Keratinocyte (primary cell): Measurements from ENCODE around the gene MTHFD2. TPM values are rescaled to one million over a fixed set of nuclear protein-coding genes. Genes with fewer than 3 reads are reported as not detected.
"Not testable (repeated sequence)": the region's sequence is repeated elsewhere in the genome, so short reads cannot be mapped to it uniquely, and the experiment has no call there.

Source experiments
- DNase-seq: peaks from one replicate; pipeline ENCODE4 v3.0.0-alpha.2; 2011; ENCODE audit warnings: low read depth, missing footprints, low spot score
- FAIRE-seq: peaks from 2 replicates; lab custom pipeline; 2011; peaks lifted over from hg19 to GRCh38; lab: Jason Lieb, UNC
- H2AFZ ChIP-seq: 2 replicates; pipeline ENCODE4 v1.6.0; 2012; ENCODE audit warnings: low read length, control low read depth, inconsistent platforms; ENCODE audit not compliant: control insufficient read depth
- H3K27ac ChIP-seq: 2 replicates; pipeline ENCODE4 v1.5.1; 2011; ENCODE audit warnings: low read length; ENCODE audit not compliant: control insufficient read depth, insufficient read depth
- H3K27me3 ChIP-seq: 3 replicates; pipeline ENCODE4 v1.6.0; 2011; ENCODE audit warnings: low read length; ENCODE audit not compliant: control insufficient read depth, insufficient read depth; ENCODE audit errors: extremely low read depth
- H3K36me3 ChIP-seq, 2 experiments: 2 replicates in 1 of 2; 3 replicates in 1 of 2; pipeline ENCODE4 v1.5.1; 2011; ENCODE audit warnings: low read length in 2 of 2, mild to moderate bottlenecking in 1 of 2; ENCODE audit not compliant: control insufficient read depth in 2 of 2, insufficient read depth in 2 of 2; ENCODE audit errors: extremely low read depth in 1 of 2
- H3K4me1 ChIP-seq: 3 replicates; pipeline ENCODE4 v1.5.1; 2011; ENCODE audit warnings: low read length; ENCODE audit not compliant: control insufficient read depth, insufficient read depth; ENCODE audit errors: extremely low read depth
- H3K4me2 ChIP-seq: 3 replicates; pipeline ENCODE4 v1.6.0; 2011; ENCODE audit warnings: low read depth, low read length; ENCODE audit not compliant: control insufficient read depth, insufficient read depth; ENCODE audit errors: extremely low read depth
- H3K4me3 ChIP-seq, 3 experiments: fragments of 200-600 bp in 1 of 3; sonication (generic) in 1 of 3; 2 replicates in 2 of 3; 3 replicates in 1 of 3; pipeline ENCODE4 v1.5.1; 2011 to 2016; ENCODE audit warnings: low read length in 3 of 3, mild to moderate bottlenecking in 3 of 3, control low read depth in 2 of 3, inconsistent platforms in 1 of 3, low read depth in 1 of 3, mixed read lengths in 1 of 3, mixed run types in 1 of 3, moderate library complexity in 1 of 3; ENCODE audit not compliant: control insufficient read depth in 2 of 3, insufficient read depth in 2 of 3; ENCODE audit errors: extremely low read depth in 1 of 3
- H3K79me2 ChIP-seq: 2 replicates; pipeline ENCODE4 v1.6.0; 2012; ENCODE audit warnings: low read length; ENCODE audit not compliant: control insufficient read depth, insufficient read depth
- H3K9ac ChIP-seq: 3 replicates; pipeline ENCODE4 v1.6.0; 2011; ENCODE audit warnings: low read length; ENCODE audit not compliant: control insufficient read depth, insufficient read depth; ENCODE audit errors: extremely low read depth
- H3K9me1 ChIP-seq: 3 replicates; pipeline ENCODE4 v1.6.0; 2011; ENCODE audit warnings: low read length; ENCODE audit not compliant: control insufficient read depth, insufficient read depth; ENCODE audit errors: extremely low read depth
- H3K9me3 ChIP-seq: 2 replicates; pipeline ENCODE4 v1.5.1; 2012; ENCODE audit warnings: low read depth, low read length; ENCODE audit not compliant: control insufficient read depth
- H4K20me1 ChIP-seq: 3 replicates; pipeline ENCODE4 v1.6.0; 2011; ENCODE audit warnings: low read length; ENCODE audit not compliant: control insufficient read depth, insufficient read depth; ENCODE audit errors: extremely low read depth
- CTCF ChIP-seq, 3 experiments: IDR thresholded peaks in 1 of 3; conservative IDR thresholded peaks in 1 of 3; optimal IDR thresholded peaks in 1 of 3; 2 replicates in 2 of 3; 3 replicates in 1 of 3; pipeline versions ENCODE3 to v1.5.1; 2011; ENCODE audit warnings: low read length in 3 of 3, mild to moderate bottlenecking in 3 of 3, moderate library complexity in 2 of 3, control low read depth in 1 of 3, inconsistent platforms in 1 of 3; ENCODE audit not compliant: insufficient read depth in 2 of 3; ENCODE audit errors: extremely low read depth in 1 of 3
- EZH2 ChIP-seq: IDR thresholded peaks from one replicate; pipeline ENCODE4 v1.6.1; 2012; ENCODE audit warnings: inconsistent platforms, mild to moderate bottlenecking, low read length, moderate library complexity
- dilution Hi-C: fragments of 300-500 bp; cut with MboI; formaldehyde crosslinking; loops from one replicate; pipeline ENCODE4 v1.7.0; 2020; ENCODE audit warnings: low sequenced_read_pairs; ENCODE audit not compliant: extremely low pct_ligation_motif_present
- polyA plus RNA-seq, 5 experiments: library from polyadenylated mRNA; depleted of rRNA in 3 of 5; stranded (reverse) in 3 of 5; stranded (forward) in 1 of 5; unstranded in 1 of 5; fragments of >200 nt; gene quantifications; 1 replicate in 1 of 5; 2 replicates in 3 of 5; 3 replicates in 1 of 5; pipeline versions ENCODE4 v1.2.1 to v1.2.3, GENCODE V29; 2011 to 2012; ENCODE audit warnings: missing spikeins in 2 of 5, low read depth in 1 of 5, low replicate concordance in 1 of 5

MTHFD2 gene
- polyA plus RNA-seq, 1 donor (not counting 4 experiments of a cell fraction or from before 2014, with no cell fraction given), result 114 TPM

GRCh38 chr2:74227646-74228045, 29.2 kb downstream of the MTHFD2 start:
- Histone ChIP-seq H2AFZ (no peak overlapping the region), H3K27ac (no peak overlapping the region), H3K9me1 (no peaks in the 10 kb centered on the region), H3K36me3 (no peaks in the 10 kb centered on the region), H3K4me2 (no peak overlapping the region), H3K4me3 (no peak overlapping the region), H3K9me3 (no peaks in the 10 kb centered on the region), H3K79me2 (no peaks in the 10 kb centered on the region), H3K27me3 (peaks cover 7% of the 10 kb centered on the region), H3K4me1 (peaks cover 18% of the 10 kb centered on the region), H3K9ac (no peak overlapping the region), H4K20me1 (peaks cover 3% of the 10 kb centered on the region)
- no peak for DNase-seq
- no peak for FAIRE-seq
- dilution Hi-C loops, result no loop called here
- TF ChIP-seq EZH2 (no peak), CTCF (optimal IDR thresholded peaks at IDR 0.05 in 1 of 3, IDR thresholded peaks at IDR 0.05 in 1 of 3, conservative IDR thresholded peaks at IDR 0.05 in 1 of 3; ENCODE audit: extremely low read depth in 1 of 3, insufficient read depth in 2 of 3, low read length in 3 of 3) (no peak)

- Histone ChIP-seq H3K4me2 (no peak overlapping the region), H3K27ac (no peak overlapping the region), H3K9ac (no peak overlapping the region), H4K20me1 (peaks cover 1% of the 10 kb centered on the region), H3K4me1 (peaks cover 16% of the 10 kb centered on the region), H3K9me1 (no peaks in the 10 kb centered on the region), H3K79me2 (no peaks in the 10 kb centered on the region), H3K36me3 (no peaks in the 10 kb centered on the region), H3K4me3 (no peak overlapping the region), H3K9me3 (no peaks in the 10 kb centered on the region), H3K27me3 (peaks cover 7% of the 10 kb centered on the region), H2AFZ (no peak overlapping the region)
- DNase-seq, result no peak
- FAIRE-seq, result no peak
- TF ChIP-seq EZH2 (no peak), CTCF (optimal IDR thresholded peaks at IDR 0.05 in 1 of 3, IDR thresholded peaks at IDR 0.05 in 1 of 3, conservative IDR thresholded peaks at IDR 0.05 in 1 of 3; ENCODE audit: extremely low read depth in 1 of 3, insufficient read depth in 2 of 3, low read length in 3 of 3) (no peak)
- dilution Hi-C loops, result no loop called here
Observed at GRCh38 chr2:74228772-74229171, 30.4 kb downstream of the MTHFD2 start.

GRCh38 chr2:74229865-74230264, 31.4 kb downstream of the MTHFD2 start:
- H3K9ac ChIP-seq, H3K9me1 ChIP-seq, H2AFZ ChIP-seq, dilution Hi-C loops, DNase-seq, H3K9me3 ChIP-seq, FAIRE-seq, H3K27me3 ChIP-seq, H3K4me3 ChIP-seq, H3K79me2 ChIP-seq, H3K4me2 ChIP-seq, H3K36me3 ChIP-seq, H4K20me1 ChIP-seq, H3K27ac ChIP-seq: not testable (repeated sequence)
- peaks cover 14% of the 10 kb centered on the region for H3K4me1 ChIP-seq
